Panc1 (cell line): ENCODE measurements around the gene NR3C1. TPM values are rescaled to one million over a fixed set of nuclear protein-coding genes. Genes with fewer than 3 reads are reported as not detected.

Experiments
- ATAC-seq: fragments of 200-7000 bp; cut with Tn5 transposase; 2 replicates; pipeline ENCODE4 v1.9.1; 2020; ENCODE audit warnings: mild to moderate bottlenecking, moderate library complexity
- BruUV-seq: library from RNA; stranded (reverse); fragments of 400-500 nt; replicated peaks from 2 replicates; lab custom pipeline; 2021; lab: Mats Ljungman, UMichigan
- CTCF ChIA-PET: fragments of 300-600 bp; sonication (Branson Sonifier 250); formaldehyde crosslinking; loops from one replicate; lab custom pipeline; 2022; ENCODE audit warnings: antibody characterized with exemption; lab: Charles Lee
- POLR2A ChIA-PET: fragments of 300-600 bp; sonication (Branson Sonifier 250); formaldehyde crosslinking; loops from one replicate; lab custom pipeline; 2022; ENCODE audit warnings: antibody characterized with exemption; lab: Charles Lee
- DNase-seq: peaks from one replicate; pipeline ENCODE4 v3.0.0-alpha.2; 2010; ENCODE audit warnings: low read depth, low spot score
- H3K27ac ChIP-seq: 2 replicates; pipeline ENCODE4 v1.5.1; 2011; ENCODE audit warnings: mild to moderate bottlenecking, low read length, inconsistent platforms
- H3K27me3 ChIP-seq: fragments of 200-500 bp; sonication (Bioruptor generic); 2 replicates; pipeline ENCODE4 v1.6.0; 2014; ENCODE audit warnings: low read length, inconsistent platforms; ENCODE audit not compliant: control insufficient read depth, insufficient read depth
- H3K36me3 ChIP-seq: fragments of 200-500 bp; sonication (Bioruptor generic); 2 replicates; pipeline ENCODE4 v1.5.1; 2014; ENCODE audit warnings: inconsistent platforms, mild to moderate bottlenecking, low read length, moderate library complexity; ENCODE audit not compliant: control insufficient read depth, insufficient read depth
- H3K4me1 ChIP-seq: 2 replicates; pipeline ENCODE4 v1.5.1; 2011; ENCODE audit warnings: inconsistent platforms, mild to moderate bottlenecking, low read length, moderate library complexity; ENCODE audit not compliant: control insufficient read depth, insufficient read depth
- H3K4me3 ChIP-seq, 2 experiments: 2 replicates each; pipeline ENCODE4 v1.5.1; 2011 to 2012; ENCODE audit warnings: low read depth in 2 of 2, low read length in 2 of 2, mild to moderate bottlenecking in 2 of 2, inconsistent platforms in 1 of 2, moderate library complexity in 1 of 2
- H3K9me3 ChIP-seq: fragments of 200-500 bp; sonication (Bioruptor generic); 2 replicates; pipeline ENCODE4 v1.5.1; 2014; ENCODE audit warnings: low read depth, mild to moderate bottlenecking, inconsistent platforms, low read length, moderate library complexity; ENCODE audit not compliant: control insufficient read depth, insufficient read depth
- CTCF ChIP-seq: fragments of 450-650 bp; IDR thresholded peaks from 2 replicates; pipeline ENCODE4 v1.5.1; 2017; ENCODE audit warnings: mild to moderate bottlenecking
- POLR2AphosphoS5 ChIP-seq: IDR thresholded peaks from 2 replicates; pipeline ENCODE4 v1.6.1; 2012; ENCODE audit warnings: mild to moderate bottlenecking, low read depth, low read length, moderate library complexity
- REST ChIP-seq, 2 experiments: IDR thresholded peaks; 2 replicates each; pipeline ENCODE4 v1.6.1; 2011 to 2012; ENCODE audit warnings: low read depth in 2 of 2, control low read depth in 1 of 2, low read length in 1 of 2, mild to moderate bottlenecking in 1 of 2, moderate library complexity in 1 of 2; ENCODE audit not compliant: insufficient read depth in 1 of 2
- SIN3A ChIP-seq: IDR thresholded peaks from 2 replicates; pipeline ENCODE4 v1.6.1; 2012; ENCODE audit warnings: low read depth, mild to moderate bottlenecking, low read length, moderate library complexity, borderline replicate concordance; ENCODE audit not compliant: insufficient read depth
- TCF7L2 ChIP-seq: IDR thresholded peaks from 2 replicates; pipeline ENCODE4 v1.6.1; 2011; ENCODE audit warnings: mild to moderate bottlenecking, low read depth, low read length, inconsistent platforms
- in situ Hi-C: cut with HindIII; loops from 2 replicates; pipeline ENCODE4 v1.10.0; 2016; ENCODE audit warnings: low sequenced_read_pairs, low pct_unique_long_range_greater_than_20kb
- intact Hi-C: fragments of 100-400 bp; cut with micrococcal nuclease; formaldehyde crosslinking; loops from one replicate; pipeline ENCODE4 v1.10.0; 2022; ENCODE audit not compliant: unreplicated experiment
- total RNA-seq: library from RNA; stranded (reverse); gene quantifications from one replicate; pipeline ENCODE4 v1.2.1, GENCODE V29; 2021; ENCODE audit not compliant: unreplicated experiment

The NR3C1 gene
- total RNA-seq, 1 experiment from 2014 or later, result 52.6 TPM

DNA sequence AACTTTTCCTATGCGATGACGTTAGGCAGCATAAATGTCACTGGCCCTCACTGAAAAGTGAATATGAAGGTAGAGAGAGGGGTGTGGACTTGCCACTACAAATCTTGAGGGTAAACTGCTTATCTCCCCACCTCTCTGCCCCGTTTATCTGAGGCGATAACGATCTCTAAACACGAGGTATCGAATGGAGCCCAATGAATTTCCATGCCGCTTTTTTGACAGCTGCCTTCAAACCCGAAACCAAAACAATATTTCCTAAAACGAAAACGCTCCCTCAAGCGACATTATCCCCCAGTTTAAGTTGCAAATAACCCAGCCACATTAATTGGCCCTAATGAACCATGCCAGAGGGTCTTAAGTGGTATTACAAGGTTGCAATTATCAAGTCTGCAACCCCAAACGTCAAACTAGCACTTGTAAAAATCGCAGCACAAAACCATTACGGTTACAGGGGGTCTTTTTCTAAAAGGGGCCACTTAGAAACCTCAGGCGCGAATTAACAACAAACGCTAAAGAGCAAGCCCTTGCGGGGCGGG, 1.4 kb downstream of the NR3C1 start:
- Histone ChIP-seq H3K36me3 (peaks cover 8% of the 10 kb centered on the region), H3K9me3 (no peaks in the 10 kb centered on the region; the same call in 1 of the 2 replicates), H3K4me3 (peak overlapping the region; percentile 91), H3K27ac (peak overlapping the region; percentile 89), H3K4me1 (peaks cover 30% of the 10 kb centered on the region), H3K27me3 (no peaks in the 10 kb centered on the region)
- in situ Hi-C loops (no loop called here), intact Hi-C loops (no loop called here)
- ChIA-PET CTCF (no interaction called here), POLR2A (no interaction called here)
- TF ChIP-seq REST (IDR thresholded peaks at IDR 0.05; ENCODE audit: insufficient read depth in 1 of 2, low read depth in 2 of 2, low read length in 1 of 2) (no peak), SIN3A (0 out of 2 replicates have a peak, but pooled peaks have one; percentile 53), CTCF (no peak), TCF7L2 (no peak), POLR2AphosphoS5 (0 out of 2 replicates have a peak, but pooled peaks have one; percentile 2)
- DNase-seq (no peak), ATAC-seq (no peak)
- no TSS peak for BruUV-seq

- H3K36me3 ChIP-seq, result peaks cover 8% of the 10 kb centered on the region
- no peaks in the 10 kb centered on the region; the same call in 1 of the 2 replicates for H3K9me3 ChIP-seq
- BruUV-seq, result no TSS peak
- H3K4me1 ChIP-seq, result peaks cover 37% of the 10 kb centered on the region
- in situ Hi-C loops, result no loop called here
- ChIA-PET CTCF (no interaction called here), POLR2A (interaction anchor here (0.6 kb wide), 1 partner anchor 85 kb away, joined by 5 read pairs; no protein-coding TSS in a partner anchor)
- ATAC-seq, result no peak
- peak overlapping the region; percentile 89 for H3K27ac ChIP-seq
- H3K27me3 ChIP-seq, result no peaks in the 10 kb centered on the region
- intact Hi-C loops, result no loop called here
- H3K4me3 ChIP-seq, result peak overlapping the region; percentile 91
- DNase-seq, result no peak
- TF ChIP-seq POLR2AphosphoS5 (no peak), TCF7L2 (no peak), SIN3A (no peak), CTCF (no peak), REST (IDR thresholded peaks at IDR 0.05; ENCODE audit: insufficient read depth in 1 of 2, low read depth in 2 of 2, low read length in 1 of 2) (no peak)
Observed at GRCh38 chr5:143401227-143402016, 2.1 kb downstream of the NR3C1 start.
